ENCODE results near the gene CDH26.

Gene CDH26

DNA sequence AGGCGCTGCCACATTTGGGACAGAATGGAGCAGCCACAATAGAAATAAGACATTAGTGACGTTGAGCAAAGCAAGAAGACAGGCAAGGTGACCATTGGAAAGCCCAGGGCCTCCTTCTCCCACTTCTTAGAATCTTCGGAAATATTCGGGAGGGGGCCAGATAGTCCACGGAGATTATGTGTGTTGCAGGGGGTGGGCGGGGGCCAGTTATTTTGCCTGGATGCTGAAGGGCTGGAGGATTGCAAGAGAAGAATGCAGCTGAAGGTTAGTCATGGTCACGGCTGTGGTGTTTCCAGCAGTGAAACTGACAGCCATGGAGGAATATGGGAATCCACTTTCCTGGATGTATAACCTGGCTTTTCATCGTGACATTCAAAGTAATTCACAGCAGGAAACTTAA, 88.6 kb downstream of the CDH26 start:
- TF ChIP-seq, protein P1, sequence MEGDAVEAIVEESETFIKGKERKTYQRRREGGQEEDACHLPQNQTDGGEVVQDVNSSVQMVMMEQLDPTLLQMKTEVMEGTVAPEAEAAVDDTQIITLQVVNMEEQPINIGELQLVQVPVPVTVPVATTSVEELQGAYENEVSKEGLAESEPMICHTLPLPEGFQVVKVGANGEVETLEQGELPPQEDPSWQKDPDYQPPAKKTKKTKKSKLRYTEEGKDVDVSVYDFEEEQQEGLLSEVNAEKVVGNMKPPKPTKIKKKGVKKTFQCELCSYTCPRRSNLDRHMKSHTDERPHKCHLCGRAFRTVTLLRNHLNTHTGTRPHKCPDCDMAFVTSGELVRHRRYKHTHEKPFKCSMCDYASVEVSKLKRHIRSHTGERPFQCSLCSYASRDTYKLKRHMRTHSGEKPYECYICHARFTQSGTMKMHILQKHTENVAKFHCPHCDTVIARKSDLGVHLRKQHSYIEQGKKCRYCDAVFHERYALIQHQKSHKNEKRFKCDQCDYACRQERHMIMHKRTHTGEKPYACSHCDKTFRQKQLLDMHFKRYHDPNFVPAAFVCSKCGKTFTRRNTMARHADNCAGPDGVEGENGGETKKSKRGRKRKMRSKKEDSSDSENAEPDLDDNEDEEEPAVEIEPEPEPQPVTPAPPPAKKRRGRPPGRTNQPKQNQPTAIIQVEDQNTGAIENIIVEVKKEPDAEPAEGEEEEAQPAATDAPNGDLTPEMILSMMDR (IDR thresholded peaks at IDR 0.05; ENCODE audit: low read depth, low read length, missing control alignments), result no peak
- DNase-seq (ENCODE audit: low read depth), result no peak

DNA sequence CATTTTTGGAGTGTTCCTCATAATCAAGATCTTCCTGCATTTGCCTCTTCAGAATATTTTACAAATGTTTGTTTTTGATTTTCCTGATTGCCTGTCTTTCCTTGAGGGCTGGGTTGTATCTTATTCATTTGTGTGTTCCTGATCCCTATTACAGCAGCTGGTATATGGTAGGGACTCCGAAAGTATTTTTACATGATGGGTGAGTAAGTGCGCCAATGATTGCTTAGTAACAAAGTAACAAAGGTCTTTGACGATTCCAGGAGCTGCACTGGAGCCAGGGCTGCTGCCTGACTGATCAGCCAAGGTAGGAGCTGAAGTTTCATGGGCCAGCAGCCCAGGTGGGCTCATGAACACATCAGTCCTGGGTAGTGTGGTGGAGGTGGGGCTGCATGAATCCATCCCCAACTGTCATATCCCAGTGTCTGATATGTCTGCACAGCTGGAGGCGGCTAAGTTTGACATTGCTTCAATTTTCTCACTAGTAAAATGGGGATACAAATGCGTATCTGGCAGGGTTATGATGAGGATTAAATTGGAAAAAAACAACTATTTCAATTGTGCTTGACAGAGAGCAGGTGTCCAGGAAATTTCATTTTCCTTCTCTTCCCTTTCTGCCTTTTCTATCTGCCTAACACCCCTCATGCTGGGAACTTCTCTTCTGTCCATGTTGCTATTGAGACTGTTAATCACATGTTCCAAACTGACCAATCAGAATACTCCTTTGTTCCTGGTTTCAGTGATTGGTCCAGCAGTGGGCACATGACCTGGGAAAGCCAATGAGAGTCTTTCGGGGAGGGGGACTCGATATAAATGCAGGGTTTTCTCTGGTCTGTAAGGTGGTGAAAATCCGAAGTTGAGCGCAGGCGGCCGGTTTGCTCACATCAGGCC, 90.7 kb downstream of the CDH26 start:
- H3K4me3 ChIP-seq (ENCODE audit: low read depth, low read length), result no peak overlapping the region
- TF ChIP-seq, protein P1 (IDR thresholded peaks at IDR 0.05; ENCODE audit: low read depth, low read length, missing control alignments), result no peak
- DNase-seq (ENCODE audit: low read depth), result no peak

More for the DNA sequence above, 88.6 kb downstream of the CDH26 start:
- no peak overlapping the region for H3K4me3 ChIP-seq (ENCODE audit: low read depth, low read length)

DNA sequence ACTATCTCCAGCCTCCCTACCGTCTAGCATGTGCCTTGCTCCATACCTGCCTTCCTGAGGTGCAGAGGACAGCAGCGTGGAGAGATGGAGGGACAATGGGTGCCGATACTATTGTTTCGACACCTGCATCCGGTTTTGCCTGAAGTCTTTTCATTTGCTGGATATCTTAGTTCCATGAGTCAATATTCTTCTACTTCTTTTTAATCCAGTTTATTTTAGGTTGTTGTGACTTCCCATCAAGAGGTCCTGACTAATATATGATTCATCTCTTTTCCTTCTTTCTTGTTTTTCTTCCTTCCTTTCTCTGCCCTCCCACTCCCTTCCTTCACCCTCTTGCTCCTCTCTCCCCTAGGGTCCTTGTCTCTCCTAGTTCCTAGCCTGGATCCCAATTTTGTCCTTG, 91.4 kb downstream of the CDH26 start:
- H3K4me3 ChIP-seq (ENCODE audit: low read depth, low read length), result no peak overlapping the region
- TF ChIP-seq, protein P1 (IDR thresholded peaks at IDR 0.05; ENCODE audit: low read depth, low read length, missing control alignments), result no peak
- DNase-seq (ENCODE audit: low read depth), result no peak

DNA sequence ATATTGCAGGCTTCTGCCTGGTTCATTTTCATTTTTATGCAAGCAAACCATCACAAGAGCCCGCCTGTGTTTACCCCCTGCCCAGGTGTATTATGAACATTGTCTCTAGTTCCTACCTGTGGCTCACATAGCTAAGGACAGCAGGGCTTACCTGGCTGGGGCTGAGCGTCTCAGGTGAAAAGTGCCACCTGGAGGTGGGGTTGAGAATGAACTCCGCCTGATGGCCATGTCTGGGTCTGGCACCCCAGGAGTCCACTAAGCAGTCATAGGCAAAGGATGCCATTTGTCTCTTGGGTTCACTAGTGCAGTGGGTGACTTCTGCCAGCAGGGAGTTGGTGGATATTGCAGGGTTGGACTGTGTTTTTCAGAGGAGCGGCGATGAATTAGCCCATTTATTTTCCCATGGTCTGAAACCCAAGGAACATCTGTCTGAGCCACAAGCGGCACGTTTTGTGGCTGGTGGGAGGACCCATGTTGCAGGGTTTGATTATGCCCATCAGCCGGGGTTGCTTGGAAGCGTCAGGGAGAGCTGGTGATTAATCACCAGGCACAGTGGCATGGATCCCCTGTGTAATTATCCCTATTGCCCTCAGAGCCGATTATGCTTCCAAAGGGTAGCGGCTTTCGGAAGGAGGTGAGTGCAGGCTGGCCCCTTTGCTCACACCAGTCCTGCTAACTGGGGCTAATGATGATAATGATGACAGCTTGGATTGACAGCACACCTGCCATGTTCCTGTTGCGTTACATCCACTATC, 92.1 kb downstream of the CDH26 start:
- TF ChIP-seq, protein P1 (IDR thresholded peaks at IDR 0.05; ENCODE audit: low read depth, low read length, missing control alignments), result peak; percentile 38
- no peak overlapping the region for H3K4me3 ChIP-seq (ENCODE audit: low read depth, low read length)
- DNase-seq (ENCODE audit: low read depth), result no peak

DNA sequence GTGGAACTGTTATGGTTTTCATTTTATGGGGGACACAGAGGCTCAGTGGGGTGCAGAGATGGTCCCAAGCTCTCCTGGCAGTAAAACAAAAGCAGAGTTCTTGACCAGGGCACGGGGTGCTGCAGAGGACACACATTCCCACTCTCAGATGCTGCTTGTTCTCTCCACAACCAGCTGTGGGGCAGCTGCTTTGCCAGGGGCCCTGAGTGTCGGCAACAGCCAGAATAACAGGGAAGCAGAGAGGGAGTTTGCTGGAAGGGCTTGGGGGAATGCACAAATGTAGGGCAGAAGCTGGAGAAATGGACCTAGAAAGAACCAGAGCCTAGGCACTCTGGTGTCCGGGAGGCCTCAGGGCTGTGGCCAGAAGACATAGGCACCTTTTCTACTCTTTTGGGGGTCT, 93.7 kb downstream of the CDH26 start:
- TF ChIP-seq, protein P1 (IDR thresholded peaks at IDR 0.05; ENCODE audit: low read depth, low read length, missing control alignments), result no peak
- H3K4me3 ChIP-seq (ENCODE audit: low read depth, low read length), result no peak overlapping the region
- no peak for DNase-seq (ENCODE audit: low read depth)

DNA sequence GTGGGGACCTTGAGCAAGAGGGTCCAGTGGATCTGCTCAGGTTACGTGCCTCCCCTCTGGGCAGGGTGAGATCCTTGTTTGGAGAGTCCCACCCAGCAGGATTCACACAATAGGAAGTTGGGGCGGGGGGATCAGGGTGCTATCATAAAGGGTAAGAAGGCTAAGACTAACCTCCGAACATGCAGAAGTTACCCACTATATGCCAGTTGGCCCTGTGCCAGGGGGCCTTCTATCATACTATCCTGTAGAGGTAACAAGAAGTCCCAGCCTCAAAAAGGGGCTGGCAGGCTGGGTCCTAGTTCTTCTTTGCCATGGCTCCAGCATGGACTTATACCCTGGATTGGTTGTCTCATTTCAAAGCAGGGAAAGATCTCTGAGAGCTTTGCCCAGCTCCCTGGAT, 94.1 kb downstream of the CDH26 start:
- no peak overlapping the region for H3K4me3 ChIP-seq (ENCODE audit: low read depth, low read length)
- no peak for DNase-seq (ENCODE audit: low read depth)

More for the DNA sequence above, 94.1 kb downstream of the CDH26 start:
- TF ChIP-seq, protein P1 (IDR thresholded peaks at IDR 0.05; ENCODE audit: low read depth, low read length, missing control alignments), result no peak

All from GM12864 (cell line).